GM19452 (cell line): ENCODE results near the gene ARHGDIG.

Source experiments
- ATAC-seq: cut with Tn5 transposase; IDR thresholded peaks from one replicate; pipeline ENCODE4 v1.9.1; 2021; ENCODE audit not compliant: unreplicated experiment

The ARHGDIG gene

GRCh38 chr16:279531-279930 is 860 bp upstream of the ARHGDIG start:
- no peak for ATAC-seq

- no peak for ATAC-seq
Measured at GRCh38 chr16:280005-280460, 358 bp upstream of the ARHGDIG start.

- ATAC-seq = no peak
Measured at GRCh38 chr16:280991-281659, 734 bp downstream of the ARHGDIG start.

- no peak for ATAC-seq
Measured at GRCh38 chr16:281660-282255, 1.4 kb downstream of the ARHGDIG start.

- ATAC-seq = no peak
Measured at GRCh38 chr16:282491-282890, 2.1 kb downstream of the ARHGDIG start.

GRCh38 chr16:283033-283805 is 2.8 kb downstream of the ARHGDIG start, which contains the start of gene PDIA2:
TSS of gene PDIA2 (plus strand) at chr16:283164. CDS start at chr16:283170, 6 bp downstream.
- ATAC-seq = no peak

GRCh38 chr16:284204-285120 is 4.1 kb downstream of the ARHGDIG start:
- no peak for ATAC-seq

GRCh38 chr16:285146-286055 is 5.0 kb downstream of the ARHGDIG start:
- no peak for ATAC-seq

GRCh38 chr16:286491-287297 is 6.3 kb downstream of the ARHGDIG start:
- no peak for ATAC-seq

GRCh38 chr16:287298-287811 is 7.0 kb downstream of the ARHGDIG start:
- no peak for ATAC-seq

- no peak for ATAC-seq
Measured at GRCh38 chr16:287981-288920, 7.9 kb downstream of the ARHGDIG start.

- ATAC-seq = no peak
Measured at GRCh38 chr16:289395-289997, 9.1 kb downstream of the ARHGDIG start.

- ATAC-seq = no peak
Measured at GRCh38 chr16:290015-290680, 9.8 kb downstream of the ARHGDIG start.

GRCh38 chr16:290681-291405 is 10.5 kb downstream of the ARHGDIG start:
- no peak for ATAC-seq

GRCh38 chr16:291539-291938 is 11.1 kb downstream of the ARHGDIG start:
- no peak for ATAC-seq
